Common myeloid progenitor, CD34-positive (primary cell): Measurements from ENCODE around the gene P2RY6.
A peak's percentile ranks its signal among the peaks of the same experiment; 100 is the strongest.

ENCODE experiments used
- CTCF ChIA-PET: fragments of 350-600 bp; sonication (Branson Sonifier 250); formaldehyde crosslinking; loops from one replicate; lab custom pipeline; 2021; ENCODE audit warnings: antibody characterized with exemption; lab: Charles Lee
- POLR2A ChIA-PET: fragments of 350-600 bp; sonication (Branson Sonifier 250); formaldehyde crosslinking; loops from one replicate; lab custom pipeline; 2021; ENCODE audit warnings: antibody characterized with exemption; lab: Charles Lee
- DNase-seq, 3 donors: peaks; one replicate each; pipeline versions ENCODE4 v3.0.0 to v3.0.0-alpha.2; 2013
- H3K27ac ChIP-seq, 2 experiments: 1 replicate in 1 of 2; 2 replicates in 1 of 2; pipeline ENCODE4 v1.7.0; 2013; ENCODE audit warnings: inconsistent platforms in 2 of 2, low read length in 2 of 2, mild to moderate bottlenecking in 2 of 2, low read depth in 1 of 2, moderate library complexity in 1 of 2; ENCODE audit not compliant: severe bottlenecking in 2 of 2, insufficient read depth in 1 of 2, poor library complexity in 1 of 2
- H3K27me3 ChIP-seq, 5 experiments: replicated peaks in 2 of 5; 1 replicate in 3 of 5; 2 replicates in 2 of 5; pipeline versions ENCODE4 v1.6.1 to v1.7.0; 2013; ENCODE audit warnings: low read length in 4 of 5, mild to moderate bottlenecking in 2 of 5, moderate library complexity in 2 of 5, inconsistent platforms in 1 of 5; ENCODE audit not compliant: insufficient read depth in 5 of 5, control insufficient read depth in 4 of 5
- H3K36me3 ChIP-seq, 4 experiments: 1 replicate in 2 of 4; 2 replicates in 2 of 4; pipeline versions ENCODE4 v1.6.1 to v1.7.0; 2013; ENCODE audit warnings: low read length in 3 of 4, control low read depth in 1 of 4, mild to moderate bottlenecking in 1 of 4; ENCODE audit not compliant: control insufficient read depth in 4 of 4, insufficient read depth in 4 of 4
- H3K4me1 ChIP-seq, 4 experiments: 1 replicate in 3 of 4; 2 replicates in 1 of 4; pipeline versions ENCODE4 v1.6.1 to v1.7.1; 2013; ENCODE audit warnings: low read length in 3 of 4, mild to moderate bottlenecking in 3 of 4, control low read depth in 1 of 4, inconsistent platforms in 1 of 4, moderate library complexity in 1 of 4; ENCODE audit not compliant: control insufficient read depth in 4 of 4, insufficient read depth in 4 of 4; ENCODE audit errors: control extremely low read depth in 1 of 4
- H3K4me3 ChIP-seq, 7 experiments: 1 replicate in 4 of 7; 2 replicates in 3 of 7; pipeline versions ENCODE4 v1.5.1 to v1.7.0; 2013; ENCODE audit warnings: mild to moderate bottlenecking in 7 of 7, low read length in 6 of 7, moderate library complexity in 6 of 7, inconsistent platforms in 2 of 7, low read depth in 2 of 7, control low read depth in 1 of 7; ENCODE audit not compliant: insufficient read depth in 4 of 7, control insufficient read depth in 1 of 7; ENCODE audit errors: extremely low read depth in 1 of 7
- H3K9me3 ChIP-seq, 5 experiments: 1 replicate in 4 of 5; 2 replicates in 1 of 5; pipeline versions ENCODE4 v1.6.1 to v1.7.1; 2013; ENCODE audit warnings: low read length in 4 of 5, mild to moderate bottlenecking in 2 of 5, inconsistent platforms in 1 of 5, low read depth in 1 of 5, moderate library complexity in 1 of 5; ENCODE audit not compliant: control insufficient read depth in 4 of 5, insufficient read depth in 2 of 5; ENCODE audit errors: control extremely low read depth in 1 of 5
- WGBS: methylation state at CpG from one replicate; pipeline ENCODE4 v1.1.5; 2013; ENCODE audit not compliant: insufficient coverage; 5-methylcytosine and 5-hydroxymethylcytosine counted together

P2RY6 gene

GRCh38 chr11:73320763-73321603 lies 48.8 kb downstream of the P2RY6 start:
- Histone ChIP-seq H3K9me3 (no peaks in the 10 kb centered on the region), H3K4me1 (peaks cover 20 to 92% (median 89%) of the 10 kb centered on the region in 4 experiments), H3K36me3 (peaks cover 0 to 15% (median 7%) of the 10 kb centered on the region in 4 experiments), H3K27me3 (no peaks in the 10 kb centered on the region), H3K4me3 (peak overlapping the region in 2 of 7 experiments; percentile 9 to 13), H3K27ac (peak overlapping the region in 1 of 2 experiments; percentile 75)
- CTCF ChIA-PET = interaction anchor here (0.7 to 20.9 kb wide), 5 partner anchors 10 to 51 kb away, joined by 3 to 371 read pairs (median 15); partner anchors contain the start of gene ARHGEF17
- WGBS = 45% methylated on average over 6 of the region's 10 CpGs
- DNase-seq = peak in 2 of 3 donors; percentile 39 to 54
- POLR2A ChIA-PET = interaction anchor here (1.0 to 6.3 kb wide), 4 partner anchors 8 to 14 kb away, joined by 3 to 56 read pairs (median 6); partner anchors contain the start of gene ARHGEF17

GRCh38 chr11:73321604-73322381 lies 49.7 kb downstream of the P2RY6 start:
- CTCF ChIA-PET = interaction anchor here (1.0 to 20.9 kb wide), 6 partner anchors 9 to 62 kb away, joined by 3 to 371 read pairs (median 12); partner anchors contain the start of gene ARHGEF17
- no peaks in the 10 kb centered on the region for H3K9me3 ChIP-seq
- H3K27ac ChIP-seq = peak overlapping the region; percentile 60 to 75
- H3K27me3 ChIP-seq = no peaks in the 10 kb centered on the region
- DNase-seq = peak; percentile 48 to 81 (median 71)
- peak overlapping the region in 4 of 7 experiments; percentile 14 to 45 (median 30) for H3K4me3 ChIP-seq
- peaks cover 0 to 18% (median 9%) of the 10 kb centered on the region in 4 experiments for H3K36me3 ChIP-seq
- 4% methylated on average over 6 of the region's 10 CpGs for WGBS
- POLR2A ChIA-PET = interaction anchor here (1.0 to 6.3 kb wide), 6 partner anchors 8 to 63 kb away, joined by 3 to 56 read pairs (median 6); partner anchors contain the start of gene ARHGEF17
- peaks cover 20 to 88% (median 84%) of the 10 kb centered on the region in 4 experiments for H3K4me1 ChIP-seq

- ChIA-PET CTCF (interaction anchor here (1.0 to 20.9 kb wide), 5 partner anchors 8 to 63 kb away, joined by 3 to 371 read pairs (median 15); partner anchors contain the start of gene ARHGEF17), POLR2A (interaction anchor here (0.5 to 6.3 kb wide), 6 partner anchors 8 to 62 kb away, joined by 3 to 56 read pairs (median 6); partner anchors contain the start of gene ARHGEF17)
- Histone ChIP-seq H3K9me3 (no peaks in the 10 kb centered on the region), H3K4me3 (peak overlapping the region in 3 of 7 experiments; percentile 14 to 45 (median 42)), H3K27ac (peak overlapping the region; percentile 60 to 75), H3K4me1 (peaks cover 18 to 88% (median 85%) of the 10 kb centered on the region in 4 experiments), H3K27me3 (no peaks in the 10 kb centered on the region), H3K36me3 (peaks cover 4 to 21% (median 9%) of the 10 kb centered on the region in 4 experiments)
- WGBS = 48% methylated on average over 5 of the region's 7 CpGs
- DNase-seq = peak; percentile 68 to 94 (median 91)
Observed at GRCh38 chr11:73322382-73323306, 50.5 kb downstream of the P2RY6 start.

GRCh38 chr11:73323464-73323863 lies 51.3 kb downstream of the P2RY6 start:
- POLR2A ChIA-PET = interaction anchor here (0.5 to 6.3 kb wide), 3 partner anchors 16 to 62 kb away, joined by 3 to 56 read pairs (median 5); partner anchors contain the start of gene ARHGEF17
- Histone ChIP-seq H3K36me3 (peaks cover 4 to 21% (median 9%) of the 10 kb centered on the region in 4 experiments), H3K4me3 (peak overlapping the region in 1 of 7 experiments; percentile 29), H3K27me3 (no peaks in the 10 kb centered on the region), H3K4me1 (peaks cover 16 to 85% (median 83%) of the 10 kb centered on the region in 4 experiments), H3K9me3 (no peaks in the 10 kb centered on the region), H3K27ac (peak overlapping the region; percentile 40 to 75)
- CTCF ChIA-PET = interaction anchor here (2.3 to 20.9 kb wide), 4 partner anchors 7 to 33 kb away, joined by 8 to 371 read pairs (median 169); partner anchors contain the start of gene ARHGEF17
- WGBS = 32% methylated on average over 6 of the region's 14 CpGs
- DNase-seq = no peak

GRCh38 chr11:73324116-73324515 lies 52.0 kb downstream of the P2RY6 start:
- no peak for DNase-seq
- peak overlapping the region; percentile 40 to 75 for H3K27ac ChIP-seq
- ChIA-PET CTCF (interaction anchor here (0.8 to 20.9 kb wide), 4 partner anchors 15 to 139 kb away, joined by 4 to 371 read pairs (median 166); partner anchors contain the start of gene ARHGEF17), POLR2A (interaction anchor here (1.9 to 6.3 kb wide), 2 partner anchors 16 to 61 kb away, joined by 5 to 56 read pairs; partner anchors contain the start of gene ARHGEF17)
- peaks cover 16 to 82% (median 81%) of the 10 kb centered on the region in 4 experiments for H3K4me1 ChIP-seq
- H3K36me3 ChIP-seq = peaks cover 4 to 18% (median 7%) of the 10 kb centered on the region in 4 experiments
- WGBS = 100% methylated on average over 2 of the region's 9 CpGs
- H3K27me3 ChIP-seq = no peaks in the 10 kb centered on the region
- no peak overlapping the region for H3K4me3 ChIP-seq
- no peaks in the 10 kb centered on the region for H3K9me3 ChIP-seq
